Lung (tissue), 12 donors: ENCODE results near the gene DGKB. TPM values are rescaled to one million over a fixed set of nuclear protein-coding genes. Genes with fewer than 3 reads are reported as not detected.

Source experiments
- ATAC-seq: fragments of 200-7000 bp; cut with Tn5 transposase; one replicate; pipeline ENCODE4 v1.9.1; 2020; ENCODE audit warnings: moderate number of reproducible peaks; ENCODE audit not compliant: insufficient read depth, low FRiP score
- DNase-seq, 3 donors: peaks; one replicate each; pipeline ENCODE4 v3.0.0-alpha.2; 2013 to 2017
- H3K27ac ChIP-seq, 2 donors: one replicate each; pipeline ENCODE4 v1.5.1; 2013; ENCODE audit warnings: mild to moderate bottlenecking in 2 of 2, moderate library complexity in 2 of 2, control low read depth in 1 of 2, inconsistent platforms in 1 of 2, low read depth in 1 of 2, low read length in 1 of 2
- H3K27me3 ChIP-seq, 3 donors: one replicate each; pipeline ENCODE4 v1.5.1; 2013; ENCODE audit warnings: low read length in 2 of 3; ENCODE audit not compliant: control insufficient read depth in 3 of 3, insufficient read depth in 3 of 3
- H3K36me3 ChIP-seq, 4 donors: one replicate each; pipeline ENCODE4 v1.5.1; 2013; ENCODE audit warnings: low read length in 4 of 4, mild to moderate bottlenecking in 1 of 4, moderate library complexity in 1 of 4; ENCODE audit not compliant: control insufficient read depth in 4 of 4, insufficient read depth in 4 of 4
- H3K4me1 ChIP-seq, 5 donors: one replicate each; pipeline ENCODE4 v1.5.1; 2013; ENCODE audit warnings: low read length in 5 of 5, mild to moderate bottlenecking in 2 of 5, moderate library complexity in 1 of 5; ENCODE audit not compliant: control insufficient read depth in 5 of 5, insufficient read depth in 5 of 5
- H3K4me3 ChIP-seq: one replicate; pipeline ENCODE4 v1.5.1; 2013; ENCODE audit warnings: mild to moderate bottlenecking, control low read depth, moderate library complexity
- H3K9ac ChIP-seq, 2 donors: one replicate each; pipeline ENCODE4 v1.5.1; 2013; ENCODE audit warnings: low read length in 2 of 2, control low read depth in 1 of 2; ENCODE audit not compliant: insufficient read depth in 1 of 2
- H3K9me3 ChIP-seq, 4 donors: one replicate each; pipeline ENCODE4 v1.5.1; 2013; ENCODE audit warnings: low read length in 3 of 4, mild to moderate bottlenecking in 1 of 4, moderate library complexity in 1 of 4; ENCODE audit not compliant: control insufficient read depth in 4 of 4, insufficient read depth in 3 of 4
- CTCF ChIP-seq: IDR thresholded peaks from 2 replicates; pipeline ENCODE4 v1.5.1; 2012; ENCODE audit warnings: mild to moderate bottlenecking; ENCODE audit errors: control extremely low read depth, extremely low read depth
- WGBS, 2 donors: extraction: QIAGEN DNeasy Blood & Tissue Kit; methylation state at CpG; one replicate each; pipeline ENCODE4 v1.1.7; 2013; 5-methylcytosine and 5-hydroxymethylcytosine counted together
- polyA plus RNA-seq, 2 donors: library from polyadenylated mRNA; stranded (reverse); fragments of 200-250 nt; gene quantifications; one replicate each; pipeline ENCODE4 v1.2.1, GENCODE V29; 2013
- total RNA-seq, 2 donors: library from RNA; depleted of rRNA in 1 of 2; stranded (reverse); fragments of >200 nt in 1 of 2; gene quantifications; one replicate each; pipeline ENCODE4 v1.2.1, GENCODE V29; 2014 to 2021
- donor health status: control.
- donor health status: control.
- donor health status: Bipolar disorder and iron deficiency.
- donor health status: healthy.
- donor health status: DM: yes; HTN: yes; CAD: no.

The DGKB gene
- total and polyA plus RNA-seq, 4 donors = under 0.01 to 0.57 (median 0.06) TPM; not detected in 1

GRCh38 chr7:14855033-14855794, 47.3 kb downstream of the DGKB start:
- no peak for TF ChIP-seq CTCF
- Histone ChIP-seq H3K4me1 (peaks cover 0 to 6% (median 0%) of the 10 kb centered on the region in 5 donors), H3K4me3 (no peak overlapping the region), H3K27me3 (no peaks in the 10 kb centered on the region), H3K36me3 (no peaks in the 10 kb centered on the region), H3K9me3 (no peaks in the 10 kb centered on the region), H3K9ac (no peak overlapping the region), H3K27ac (no peak overlapping the region)
- no peak for ATAC-seq
- 55% methylated on average over 1 of the region's 1 CpG for WGBS, 2 donors
- no peak for DNase-seq

- no peak for TF ChIP-seq CTCF
- Histone ChIP-seq H3K9me3 (no peaks in the 10 kb centered on the region), H3K27ac (no peak overlapping the region), H3K4me1 (peaks cover 0 to 6% (median 0%) of the 10 kb centered on the region in 5 donors), H3K4me3 (no peak overlapping the region), H3K36me3 (no peaks in the 10 kb centered on the region), H3K27me3 (no peaks in the 10 kb centered on the region), H3K9ac (no peak overlapping the region)
- no peak for DNase-seq
- WGBS, 2 donors = 79 to 83% methylated on average over 5 of the region's 5 CpGs
- no peak for ATAC-seq
Observed at GRCh38 chr7:14854471-14854870, 48.1 kb downstream of the DGKB start.

- no peak for ATAC-seq
- no peaks in the 10 kb centered on the region for H3K27me3 ChIP-seq
- TF ChIP-seq CTCF = no peak
- peak in 1 of 3 donors; percentile 5 for DNase-seq
- no peak overlapping the region for H3K4me3 ChIP-seq
- H3K27ac ChIP-seq = no peak overlapping the region
- no peaks in the 10 kb centered on the region for H3K36me3 ChIP-seq
- no peaks in the 10 kb centered on the region for H3K9me3 ChIP-seq
- H3K9ac ChIP-seq = no peak overlapping the region
- peaks cover 0 to 6% (median 0%) of the 10 kb centered on the region in 5 donors for H3K4me1 ChIP-seq
- WGBS, 2 donors = 30 to 55% methylated on average over 1 of the region's 1 CpG
Observed at GRCh38 chr7:14851610-14852009, 50.9 kb downstream of the DGKB start.
